Activated naive CD4-positive, alpha-beta T cell treated with anti-CD3 and anti-CD28 coated beads, Interleukin-2, amount 10 ng/mL, durations not matched to agents 7 days and 5 days (primary cell): ENCODE measurements around the gene FLII.

Experiments used
- CTCF ChIA-PET: fragments of 350-600 bp; sonication (Branson Sonifier 250); formaldehyde crosslinking; loops from one replicate; lab custom pipeline; 2021; ENCODE audit warnings: antibody characterized with exemption; lab: Charles Lee
- DNase-seq: peaks from one replicate; pipeline ENCODE4 v3.0.0-alpha.2; 2020
- H3K27ac Mint-ChIP-seq: one replicate; pipeline ENCODE4 v1.8.0; 2021; ENCODE audit warnings: mild to moderate bottlenecking, moderate library complexity, mixed read lengths
- H3K27me3 Mint-ChIP-seq: one replicate; pipeline ENCODE4 v1.8.0; 2021; ENCODE audit warnings: mild to moderate bottlenecking, mixed read lengths
- H3K36me3 Mint-ChIP-seq: one replicate; pipeline ENCODE4 v1.8.0; 2021; ENCODE audit warnings: mixed read lengths
- H3K4me1 Mint-ChIP-seq: one replicate; pipeline ENCODE4 v1.8.0; 2021; ENCODE audit warnings: mixed read lengths
- H3K4me3 Mint-ChIP-seq: one replicate; pipeline ENCODE4 v1.8.0; 2021; ENCODE audit warnings: mild to moderate bottlenecking, moderate library complexity, mixed read lengths
- H3K9me3 Mint-ChIP-seq: one replicate; pipeline ENCODE4 v1.8.0; 2021; ENCODE audit warnings: mixed read lengths

The FLII gene

DNA sequence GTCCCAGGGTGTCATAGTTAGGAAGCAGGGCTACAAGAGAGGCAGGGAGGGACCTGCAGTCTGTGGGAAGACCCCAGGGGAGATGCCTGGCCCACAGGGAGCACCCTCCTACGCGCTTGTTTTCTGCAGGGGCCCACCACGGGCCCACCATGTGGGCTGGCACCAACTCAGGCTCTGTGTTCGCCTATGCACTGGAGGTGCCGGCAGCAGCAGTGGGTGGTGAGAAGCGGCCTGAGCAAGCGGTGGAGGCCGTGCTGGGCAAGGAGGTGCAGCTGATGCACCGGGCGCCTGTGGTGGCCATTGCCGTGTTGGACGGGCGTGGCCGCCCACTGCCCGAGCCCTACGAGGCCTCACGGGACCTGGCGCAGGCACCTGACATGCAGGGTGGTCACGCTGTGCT is 18.1 kb downstream of the FLII start:
- no peak overlapping the region for H3K4me3 Mint-ChIP-seq
- H3K9me3 Mint-ChIP-seq = no peaks in the 10 kb centered on the region
- H3K36me3 Mint-ChIP-seq = peaks cover 6% of the 10 kb centered on the region
- DNase-seq = no peak
- H3K4me1 Mint-ChIP-seq = no peaks in the 10 kb centered on the region
- H3K27me3 Mint-ChIP-seq = no peaks in the 10 kb centered on the region
- CTCF ChIA-PET = no interaction called here
- no peak overlapping the region for H3K27ac Mint-ChIP-seq

DNA sequence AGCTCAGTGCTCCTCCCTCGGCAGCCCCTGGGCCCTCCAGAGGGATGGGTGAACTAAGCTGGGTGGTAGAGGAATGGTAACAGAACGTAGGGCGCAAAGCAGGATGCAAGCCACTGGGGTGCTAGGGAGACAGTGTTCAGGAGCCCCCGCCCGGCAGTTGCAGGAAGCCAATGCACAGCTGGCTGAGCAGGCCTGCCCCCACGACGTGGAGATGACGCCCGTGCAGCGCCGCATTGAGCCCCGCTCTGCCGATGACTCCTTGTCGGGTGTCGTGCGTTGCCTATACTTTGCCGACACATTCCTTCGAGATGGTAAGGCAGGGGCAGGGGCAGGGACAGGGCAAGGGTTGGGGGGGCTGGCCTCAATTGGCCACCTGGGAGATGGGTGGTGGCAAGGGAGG is 20.2 kb downstream of the FLII start:
- H3K27me3 Mint-ChIP-seq = no peaks in the 10 kb centered on the region
- no peaks in the 10 kb centered on the region for H3K9me3 Mint-ChIP-seq

DNA sequence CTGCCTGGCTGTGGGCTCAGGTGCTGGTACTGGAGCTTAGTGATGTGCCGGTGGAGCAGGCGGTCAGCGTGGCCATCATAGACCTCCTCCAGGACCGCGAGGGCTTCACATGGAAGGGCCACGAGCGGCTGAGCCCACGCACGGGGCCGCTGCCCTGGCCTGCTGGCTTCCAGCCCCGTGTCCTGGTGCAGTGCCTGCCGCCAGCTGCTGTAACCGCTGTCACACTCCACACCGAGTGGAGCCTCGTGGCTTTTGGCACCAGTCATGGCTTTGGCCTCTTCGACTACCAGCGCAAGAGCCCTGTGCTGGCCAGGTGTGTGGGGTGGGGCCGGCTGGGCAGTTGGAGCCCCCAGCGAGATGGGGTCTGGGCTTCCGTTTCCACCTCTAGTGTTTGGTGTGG is 21.1 kb downstream of the FLII start:
- H3K9me3 Mint-ChIP-seq = no peaks in the 10 kb centered on the region
- H3K4me3 Mint-ChIP-seq = no peak overlapping the region
- no peak for DNase-seq
- CTCF ChIA-PET = interaction anchor here (1.2 kb wide), 1 partner anchor 11 kb away, joined by 5 read pairs; no protein-coding TSS in a partner anchor
- no peak overlapping the region for H3K27ac Mint-ChIP-seq
- no peaks in the 10 kb centered on the region for H3K4me1 Mint-ChIP-seq
- H3K27me3 Mint-ChIP-seq = no peaks in the 10 kb centered on the region
- peaks cover 3% of the 10 kb centered on the region for H3K36me3 Mint-ChIP-seq

More for the DNA sequence above, 20.2 kb downstream of the FLII start:
- peaks cover 3% of the 10 kb centered on the region for H3K36me3 Mint-ChIP-seq
- CTCF ChIA-PET = interaction anchor here (1.2 kb wide), 1 partner anchor 10 kb away, joined by 5 read pairs; no protein-coding TSS in a partner anchor
- H3K4me3 Mint-ChIP-seq = no peak overlapping the region
- H3K4me1 Mint-ChIP-seq = no peaks in the 10 kb centered on the region
- H3K27ac Mint-ChIP-seq = no peak overlapping the region
- no peak for DNase-seq

- CTCF ChIA-PET = no interaction called here
- Mint-ChIP-seq H3K4me1 (no peaks in the 10 kb centered on the region), H3K27ac (no peak overlapping the region), H3K27me3 (no peaks in the 10 kb centered on the region), H3K4me3 (no peak overlapping the region), H3K36me3 (peaks cover 3% of the 10 kb centered on the region), H3K9me3 (no peaks in the 10 kb centered on the region)
- no peak for DNase-seq
These were observed 22.0 kb downstream of the FLII start for GRCh38 chr17:18236494-18236893.

GRCh38 chr17:18235743-18236256 is 22.7 kb downstream of the FLII start:
- CTCF ChIA-PET = no interaction called here
- Mint-ChIP-seq H3K9me3 (no peaks in the 10 kb centered on the region), H3K27ac (no peak overlapping the region)

DNA sequence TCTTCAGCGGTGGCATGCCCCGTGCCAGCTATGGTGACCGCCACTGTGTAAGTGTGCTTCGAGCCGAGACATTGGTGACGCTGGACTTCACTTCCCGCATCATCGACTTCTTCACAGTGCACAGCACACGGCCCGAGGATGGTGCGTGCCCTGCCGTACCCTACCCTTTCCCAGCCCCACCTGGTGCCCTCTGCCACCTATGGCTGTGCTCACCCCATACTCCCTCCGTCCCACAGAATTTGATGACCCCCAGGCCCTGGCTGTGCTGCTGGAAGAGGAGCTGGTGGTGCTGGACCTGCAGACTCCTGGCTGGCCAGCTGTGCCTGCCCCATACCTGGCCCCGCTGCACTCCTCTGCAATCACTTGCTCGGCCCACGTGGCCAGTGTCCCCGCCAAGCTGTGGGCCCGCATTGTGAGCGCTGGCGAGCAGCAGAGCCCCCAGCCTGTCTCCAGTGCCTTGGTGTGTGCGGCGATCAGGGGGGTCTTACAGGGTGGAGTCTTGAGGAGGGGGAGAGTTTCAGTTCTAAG is 23.6 kb downstream of the FLII start:
- CTCF ChIA-PET = no interaction called here
- Mint-ChIP-seq H3K27ac (no peak overlapping the region), H3K4me1 (no peaks in the 10 kb centered on the region), H3K9me3 (no peaks in the 10 kb centered on the region), H3K36me3 (peaks cover 3% of the 10 kb centered on the region), H3K4me3 (no peak overlapping the region), H3K27me3 (no peaks in the 10 kb centered on the region)
- DNase-seq = no peak

More at GRCh38 chr17:18235743-18236256, 22.7 kb downstream of the FLII start:
- no peak for DNase-seq
- no peak overlapping the region for H3K4me3 Mint-ChIP-seq
- H3K36me3 Mint-ChIP-seq = peaks cover 3% of the 10 kb centered on the region
- H3K27me3 Mint-ChIP-seq = no peaks in the 10 kb centered on the region
- no peaks in the 10 kb centered on the region for H3K4me1 Mint-ChIP-seq

GRCh38 chr17:18233803-18234518 is 24.6 kb downstream of the FLII start:
- Mint-ChIP-seq H3K9me3 (no peaks in the 10 kb centered on the region), H3K4me1 (no peaks in the 10 kb centered on the region), H3K27ac (no peak overlapping the region), H3K4me3 (no peak overlapping the region), H3K36me3 (peaks cover 3% of the 10 kb centered on the region), H3K27me3 (no peaks in the 10 kb centered on the region)
- CTCF ChIA-PET = no interaction called here
- no peak for DNase-seq

- no peaks in the 10 kb centered on the region for H3K36me3 Mint-ChIP-seq
- CTCF ChIA-PET = no interaction called here
- H3K27me3 Mint-ChIP-seq = no peaks in the 10 kb centered on the region
- H3K9me3 Mint-ChIP-seq = no peaks in the 10 kb centered on the region
- no peak overlapping the region for H3K27ac Mint-ChIP-seq
- peaks cover 18% of the 10 kb centered on the region for H3K4me1 Mint-ChIP-seq
- H3K4me3 Mint-ChIP-seq = no peak overlapping the region
- DNase-seq = no peak
These were observed 27.4 kb downstream of the FLII start for GRCh38 chr17:18231164-18231563.

DNA sequence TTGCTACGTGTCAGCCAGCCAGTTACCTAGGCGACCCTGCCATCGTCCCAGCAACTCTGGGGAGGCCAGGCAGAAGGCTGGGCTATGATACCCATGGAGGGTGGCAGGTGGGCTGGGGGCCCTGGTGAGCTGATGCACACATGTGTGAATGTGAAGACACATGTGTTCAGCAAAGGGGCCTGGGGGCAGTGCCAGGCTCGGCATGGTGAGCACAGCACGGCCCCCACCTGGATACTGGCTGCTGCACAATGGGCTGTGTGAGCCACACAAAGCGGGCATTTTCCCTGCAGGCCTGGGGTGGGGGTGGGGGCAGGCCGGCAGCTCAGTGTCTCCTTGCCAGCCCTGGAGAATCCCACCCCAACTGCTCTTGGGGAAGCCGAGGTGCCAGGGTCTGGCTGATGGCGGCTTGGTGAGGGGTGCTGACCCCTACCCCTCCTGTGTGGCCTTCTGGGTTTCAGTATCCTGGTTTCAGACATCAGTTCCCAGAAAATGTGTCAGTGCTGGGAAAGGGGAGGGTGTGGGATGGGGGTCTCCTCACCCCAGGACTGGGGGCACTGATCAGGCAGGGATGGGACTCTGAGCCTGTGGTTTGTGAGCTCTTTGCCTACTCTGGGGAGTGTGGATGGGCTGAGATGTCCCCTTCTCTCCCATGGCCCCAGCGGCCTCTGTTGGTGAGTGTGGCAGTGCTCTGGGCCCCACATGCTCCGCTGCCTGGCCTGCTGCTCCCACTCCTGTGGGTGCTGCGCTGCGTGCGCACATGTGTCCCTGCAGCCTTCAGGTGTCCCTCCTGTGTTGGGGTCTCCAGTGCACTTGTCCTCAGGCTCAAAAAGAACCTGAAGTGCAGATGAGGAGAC is 28.0 kb downstream of the FLII start:
- no peaks in the 10 kb centered on the region for H3K27me3 Mint-ChIP-seq
- CTCF ChIA-PET = no interaction called here

DNA sequence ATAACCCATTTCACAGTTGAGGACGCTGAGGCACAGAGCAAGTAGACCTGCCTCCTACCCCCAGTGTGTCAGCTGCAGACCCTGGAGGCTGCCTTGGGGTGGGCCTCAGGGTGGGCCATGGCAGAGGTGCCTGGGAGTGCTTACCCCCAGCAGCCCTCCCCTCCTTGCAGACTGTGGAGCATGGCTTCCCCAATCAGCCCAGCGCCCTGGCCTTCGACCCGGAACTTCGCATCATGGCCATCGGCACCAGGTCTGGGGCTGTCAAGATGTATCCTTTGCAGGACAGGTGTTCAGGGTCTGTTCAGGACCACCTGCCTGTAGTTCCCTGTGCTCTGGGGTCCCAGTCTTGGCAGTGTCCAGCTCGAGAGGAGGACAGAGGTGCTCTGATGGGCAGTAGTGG is 28.8 kb downstream of the FLII start:
- Mint-ChIP-seq H3K27me3 (no peaks in the 10 kb centered on the region), H3K4me1 (peaks cover 25% of the 10 kb centered on the region), H3K4me3 (no peak overlapping the region), H3K27ac (no peak overlapping the region), H3K9me3 (no peaks in the 10 kb centered on the region), H3K36me3 (peaks cover 3% of the 10 kb centered on the region)
- DNase-seq = no peak
- CTCF ChIA-PET = interaction anchor here (1.1 kb wide), 1 partner anchor 12 kb away, joined by 3 read pairs; no protein-coding TSS in a partner anchor

More for the DNA sequence above, 28.0 kb downstream of the FLII start:
- DNase-seq = no peak
- H3K36me3 Mint-ChIP-seq = peaks cover 3% of the 10 kb centered on the region
- no peaks in the 10 kb centered on the region for H3K9me3 Mint-ChIP-seq
- no peak overlapping the region for H3K4me3 Mint-ChIP-seq
- peaks cover 21% of the 10 kb centered on the region for H3K4me1 Mint-ChIP-seq
- no peak overlapping the region for H3K27ac Mint-ChIP-seq

DNA sequence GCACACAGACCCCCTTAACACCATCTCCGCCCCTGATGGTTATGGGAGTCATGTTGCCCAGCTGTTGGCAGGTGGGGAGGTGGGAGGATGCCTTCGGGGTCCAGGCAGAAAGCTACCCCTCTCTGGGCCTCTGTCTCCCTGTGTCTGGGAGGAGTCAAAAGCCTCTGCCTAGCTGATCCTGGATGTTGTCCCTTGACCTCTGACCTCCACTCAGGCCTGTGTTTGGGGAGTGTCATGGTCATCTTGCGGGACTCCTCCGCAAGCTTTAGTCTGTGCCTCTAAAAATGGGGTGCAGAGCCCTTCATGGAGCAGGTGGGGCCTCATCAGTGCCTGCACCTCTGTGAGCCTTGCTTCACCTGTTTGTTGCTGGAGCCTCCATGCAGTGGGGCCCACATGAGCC is 29.3 kb downstream of the FLII start:
- no peak overlapping the region for H3K27ac Mint-ChIP-seq
- H3K4me1 Mint-ChIP-seq = peaks cover 25% of the 10 kb centered on the region
- H3K27me3 Mint-ChIP-seq = no peaks in the 10 kb centered on the region
- H3K9me3 Mint-ChIP-seq = no peaks in the 10 kb centered on the region
- CTCF ChIA-PET = interaction anchor here (1.1 kb wide), 1 partner anchor 11 kb away, joined by 3 read pairs; no protein-coding TSS in a partner anchor
- DNase-seq = no peak
- H3K4me3 Mint-ChIP-seq = no peak overlapping the region
- H3K36me3 Mint-ChIP-seq = peaks cover 3% of the 10 kb centered on the region

DNA sequence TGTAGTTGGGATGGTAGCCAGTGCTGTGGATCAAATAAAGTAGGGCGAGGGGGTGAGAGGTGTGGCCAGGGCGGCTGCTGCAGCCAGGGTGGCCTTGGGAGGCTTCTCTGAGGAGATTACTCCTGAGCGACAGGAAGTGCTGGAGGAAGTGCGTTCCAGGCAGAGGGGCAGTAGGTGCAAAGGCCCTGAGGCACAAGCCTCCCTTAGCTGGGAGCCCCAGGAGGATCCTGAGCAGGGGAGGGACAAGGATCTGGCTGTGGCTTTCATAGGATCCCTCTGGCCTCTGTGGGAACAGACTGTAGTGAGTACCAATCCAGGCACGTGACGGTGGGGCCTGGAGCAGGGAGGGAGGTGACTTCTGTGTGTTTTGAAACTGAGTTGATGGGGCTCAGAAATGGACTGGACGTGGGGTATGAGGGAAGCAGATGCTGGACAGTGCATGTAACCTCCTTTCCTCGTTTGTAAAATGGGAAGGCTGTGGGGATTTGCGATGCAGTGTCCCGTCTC is 30.3 kb downstream of the FLII start:
- Mint-ChIP-seq H3K4me3 (no peak overlapping the region), H3K4me1 (peaks cover 25% of the 10 kb centered on the region), H3K27ac (no peak overlapping the region), H3K9me3 (no peaks in the 10 kb centered on the region), H3K36me3 (peaks cover 3% of the 10 kb centered on the region), H3K27me3 (no peaks in the 10 kb centered on the region)
- DNase-seq = no peak
- CTCF ChIA-PET = no interaction called here

DNA sequence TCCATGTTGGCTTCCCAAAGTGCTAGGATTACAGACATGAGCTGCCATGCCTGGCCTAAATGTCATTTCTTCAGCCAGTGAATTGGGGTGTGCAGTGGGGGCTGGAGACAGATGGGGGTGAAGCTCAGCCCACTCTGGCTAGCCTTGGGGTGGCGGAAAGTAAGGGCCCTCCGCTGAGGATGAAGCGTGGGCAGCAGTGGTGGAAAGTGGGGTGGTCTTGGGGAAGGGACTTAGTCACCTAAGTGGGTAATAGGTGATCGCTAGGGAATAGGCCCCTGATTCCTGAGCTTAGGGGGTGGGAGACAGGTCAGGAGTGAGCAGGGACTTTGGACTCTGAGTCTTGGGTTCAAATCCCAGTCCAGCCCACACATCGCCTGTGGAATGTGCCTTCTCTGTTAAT is 30.9 kb downstream of the FLII start:
- Mint-ChIP-seq H3K27ac (no peak overlapping the region), H3K4me1 (peaks cover 25% of the 10 kb centered on the region), H3K36me3 (peaks cover 3% of the 10 kb centered on the region), H3K27me3 (no peaks in the 10 kb centered on the region), H3K9me3 (no peaks in the 10 kb centered on the region), H3K4me3 (peak overlapping the region; percentile 4)
- CTCF ChIA-PET = no interaction called here
- DNase-seq = no peak

DNA sequence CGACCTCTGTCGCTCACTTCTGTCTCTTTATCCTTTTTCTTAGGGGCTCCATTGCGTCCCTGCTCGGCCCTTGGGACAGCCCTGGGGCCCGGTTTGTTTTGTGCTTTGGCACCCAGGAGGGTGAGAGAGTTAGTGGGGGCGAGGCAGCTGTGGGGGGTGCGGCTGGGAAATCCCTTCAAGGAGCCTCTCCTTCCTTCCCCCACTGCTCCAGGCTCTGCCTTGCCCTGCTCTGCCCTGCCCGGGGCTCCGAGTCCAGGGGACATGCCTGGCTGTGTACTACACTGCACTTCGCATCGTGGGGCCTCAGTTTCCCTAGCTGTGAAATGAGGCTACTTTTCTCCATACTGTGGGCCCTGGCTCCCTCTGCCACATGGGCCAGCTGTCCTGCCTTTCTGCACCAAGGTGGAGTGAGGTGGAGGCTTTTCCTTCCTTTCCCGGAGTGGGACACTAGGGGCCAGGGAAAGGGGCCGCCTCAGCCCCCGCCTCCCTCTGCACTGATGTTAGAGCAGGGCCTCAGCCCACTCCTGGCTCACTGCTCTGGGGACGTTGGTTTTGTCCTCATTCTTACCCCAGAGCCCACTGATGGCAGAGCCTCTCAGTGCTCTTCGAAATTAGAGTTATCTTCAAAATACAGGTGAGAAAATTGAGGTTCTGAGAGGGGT is 32.1 kb downstream of the FLII start:
- H3K9me3 Mint-ChIP-seq = no peaks in the 10 kb centered on the region
- H3K36me3 Mint-ChIP-seq = peaks cover 3% of the 10 kb centered on the region
- peak overlapping the region; percentile 94 for H3K4me3 Mint-ChIP-seq
- CTCF ChIA-PET = no interaction called here
- peaks cover 25% of the 10 kb centered on the region for H3K4me1 Mint-ChIP-seq
- DNase-seq = peak; percentile 30
- peak overlapping the region; percentile 83 for H3K27ac Mint-ChIP-seq
- H3K27me3 Mint-ChIP-seq = no peaks in the 10 kb centered on the region
